Progenitor cell of endocrine pancreas (in vitro differentiated cells): ENCODE data around the gene TRPM3. TPM values are rescaled to one million over a fixed set of nuclear protein-coding genes. Genes with fewer than 3 reads are reported as not detected.

Experiments
- DNase-seq: peaks from one replicate; pipeline ENCODE4 v3.0.0; 2021; ENCODE audit warnings: low spot score; ENCODE audit not compliant: unreplicated experiment
- H3K27ac Mint-ChIP-seq: 2 replicates; pipeline ENCODE4 v1.8.0; 2021; ENCODE audit warnings: mild to moderate bottlenecking, moderate library complexity, mixed read lengths
- H3K27me3 Mint-ChIP-seq: 2 replicates; pipeline ENCODE4 v1.8.0; 2021; ENCODE audit warnings: mixed read lengths
- H3K36me3 Mint-ChIP-seq: 2 replicates; pipeline ENCODE4 v1.8.0; 2022; ENCODE audit warnings: mixed read lengths; ENCODE audit not compliant: insufficient read depth
- H3K4me1 Mint-ChIP-seq: 2 replicates; pipeline ENCODE4 v1.8.0; 2021; ENCODE audit warnings: low read depth, mixed read lengths
- H3K4me3 Mint-ChIP-seq: 2 replicates; pipeline ENCODE4 v1.8.0; 2021; ENCODE audit warnings: low read depth, mild to moderate bottlenecking, moderate library complexity, mixed read lengths
- H3K9me3 Mint-ChIP-seq: 2 replicates; pipeline ENCODE4 v1.8.0; 2021; ENCODE audit warnings: low read depth, mixed read lengths
- total RNA-seq: library from RNA; stranded (reverse); gene quantifications from 2 replicates; pipeline ENCODE4 v1.2.1, GENCODE V29; 2021
- TF ChIP-seq, protein P1 (sequence below): fragments of 200-600 bp; sonication (generic); IDR thresholded peaks from one replicate; pipeline ENCODE4 v1.5.0; 2021; ENCODE audit warnings: antibody characterized with exemption, mild to moderate bottlenecking; ENCODE audit not compliant: unreplicated experiment

TRPM3 gene
- total RNA-seq, 1 donor from 2014 or later, result 1.6 TPM

DNA sequence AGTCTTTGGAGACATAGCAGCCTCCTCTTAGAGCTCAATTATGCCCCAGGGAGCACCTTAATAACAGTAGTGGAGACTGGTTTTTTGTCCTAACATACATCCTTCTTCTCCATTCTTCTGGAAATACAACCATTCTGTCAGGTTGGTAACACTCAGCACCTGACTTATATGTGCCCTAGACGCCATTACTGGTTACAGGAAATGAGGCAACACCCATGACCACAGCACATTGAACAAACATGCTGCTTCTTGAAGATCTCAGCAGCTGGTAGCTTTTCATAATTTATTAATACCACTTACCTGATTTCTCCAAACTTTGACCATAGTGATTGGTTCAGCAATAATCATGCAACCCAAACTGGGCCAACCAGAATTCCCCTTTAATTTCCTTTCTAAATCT lies 25.1 kb upstream of the TRPM3 start:
- Mint-ChIP-seq H3K4me1 (no peaks in the 10 kb centered on the region), H3K27me3 (no peaks in the 10 kb centered on the region), H3K4me3 (no peak overlapping the region), H3K9me3 (peaks cover 7% of the 10 kb centered on the region), H3K36me3 (no peaks in the 10 kb centered on the region), H3K27ac (no peak overlapping the region)
- DNase-seq, result no peak
- TF ChIP-seq, protein P1, sequence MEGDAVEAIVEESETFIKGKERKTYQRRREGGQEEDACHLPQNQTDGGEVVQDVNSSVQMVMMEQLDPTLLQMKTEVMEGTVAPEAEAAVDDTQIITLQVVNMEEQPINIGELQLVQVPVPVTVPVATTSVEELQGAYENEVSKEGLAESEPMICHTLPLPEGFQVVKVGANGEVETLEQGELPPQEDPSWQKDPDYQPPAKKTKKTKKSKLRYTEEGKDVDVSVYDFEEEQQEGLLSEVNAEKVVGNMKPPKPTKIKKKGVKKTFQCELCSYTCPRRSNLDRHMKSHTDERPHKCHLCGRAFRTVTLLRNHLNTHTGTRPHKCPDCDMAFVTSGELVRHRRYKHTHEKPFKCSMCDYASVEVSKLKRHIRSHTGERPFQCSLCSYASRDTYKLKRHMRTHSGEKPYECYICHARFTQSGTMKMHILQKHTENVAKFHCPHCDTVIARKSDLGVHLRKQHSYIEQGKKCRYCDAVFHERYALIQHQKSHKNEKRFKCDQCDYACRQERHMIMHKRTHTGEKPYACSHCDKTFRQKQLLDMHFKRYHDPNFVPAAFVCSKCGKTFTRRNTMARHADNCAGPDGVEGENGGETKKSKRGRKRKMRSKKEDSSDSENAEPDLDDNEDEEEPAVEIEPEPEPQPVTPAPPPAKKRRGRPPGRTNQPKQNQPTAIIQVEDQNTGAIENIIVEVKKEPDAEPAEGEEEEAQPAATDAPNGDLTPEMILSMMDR, result no peak

- H3K9me3 Mint-ChIP-seq, result peaks cover 7% of the 10 kb centered on the region
These were observed 23.8 kb upstream of the TRPM3 start for GRCh38 chr9:71145179-71145578.

DNA sequence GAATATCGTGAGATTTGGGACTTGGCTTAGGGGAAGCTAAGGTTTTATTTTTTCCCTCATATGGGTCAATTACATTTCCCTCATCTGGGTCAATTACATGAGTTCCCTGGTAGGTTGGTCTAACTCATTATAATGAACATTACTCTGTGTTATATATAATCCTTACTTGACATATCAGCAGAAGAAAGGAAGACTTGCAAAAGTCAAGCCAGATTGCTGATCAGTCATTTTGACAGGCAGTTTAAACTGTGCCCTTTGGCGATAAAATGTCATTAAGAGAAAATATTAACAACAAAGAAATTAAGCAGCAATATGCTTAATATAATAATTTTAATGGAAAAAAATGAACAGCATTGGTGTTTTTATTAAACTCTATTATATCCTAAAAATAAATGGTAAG lies 23.1 kb upstream of the TRPM3 start:
- H3K4me3 Mint-ChIP-seq, result no peak overlapping the region
- peaks cover 7% of the 10 kb centered on the region for H3K9me3 Mint-ChIP-seq
- DNase-seq, result no peak
- no peak overlapping the region for H3K27ac Mint-ChIP-seq
- H3K36me3 Mint-ChIP-seq, result no peaks in the 10 kb centered on the region
- no peaks in the 10 kb centered on the region for H3K27me3 Mint-ChIP-seq
- H3K4me1 Mint-ChIP-seq, result no peaks in the 10 kb centered on the region
- TF ChIP-seq, protein P1, result no peak

More at GRCh38 chr9:71145179-71145578, 23.8 kb upstream of the TRPM3 start:
- Mint-ChIP-seq H3K4me3 (no peak overlapping the region), H3K36me3 (no peaks in the 10 kb centered on the region), H3K27me3 (no peaks in the 10 kb centered on the region), H3K4me1 (no peaks in the 10 kb centered on the region), H3K27ac (no peak overlapping the region)
- TF ChIP-seq, protein P1, result no peak
- DNase-seq, result no peak

GRCh38 chr9:71136696-71137095 lies 15.3 kb upstream of the TRPM3 start:
- Mint-ChIP-seq H3K27ac (no peak overlapping the region), H3K36me3 (no peaks in the 10 kb centered on the region), H3K4me1 (peaks cover 2% of the 10 kb centered on the region), H3K27me3 (no peaks in the 10 kb centered on the region), H3K9me3 (no peaks in the 10 kb centered on the region), H3K4me3 (no peak overlapping the region)
- TF ChIP-seq, protein P1, result no peak
- no peak for DNase-seq

GRCh38 chr9:71131145-71131544 lies 9.7 kb upstream of the TRPM3 start:
- Mint-ChIP-seq H3K27me3 (no peaks in the 10 kb centered on the region), H3K27ac (no peak overlapping the region), H3K4me3 (no peak overlapping the region), H3K36me3 (no peaks in the 10 kb centered on the region), H3K9me3 (peaks cover 3% of the 10 kb centered on the region), H3K4me1 (peaks cover 5% of the 10 kb centered on the region)
- TF ChIP-seq, protein P1, result no peak
- no peak for DNase-seq
